Adrenal gland (tissue), 5 donors: ENCODE results near the gene TPGS2.

Experiments
- CTCF ChIP-seq, 6 experiments: fragments of 450-650 bp in 4 of 6; fragments of 200-600 bp in 2 of 6; sonication (generic) in 1 of 6; IDR thresholded peaks; 1 replicate in 5 of 6; 2 replicates in 1 of 6; pipeline versions ENCODE4 v1.5.1 to v1.8.0; 2016 to 2021; ENCODE audit warnings: antibody characterized with exemption in 6 of 6, mild to moderate bottlenecking in 2 of 6, moderate library complexity in 1 of 6
- POLR2A ChIP-seq, 2 donors: fragments of 450-650 bp; IDR thresholded peaks; one replicate each; pipeline ENCODE4 v1.6.1; 2017; ENCODE audit warnings: antibody characterized with exemption in 2 of 2, mild to moderate bottlenecking in 2 of 2, moderate library complexity in 1 of 2
- donor health status: DM: no; HTN: no; CAD: no.

- TF ChIP-seq CTCF (IDR thresholded peaks at IDR 0.05) (no peak), POLR2A (IDR thresholded peaks at IDR 0.05) (no peak)
These were observed 36.0 kb downstream of the TPGS2 start for GRCh38 chr18:36792634-36793283.
